Liver (tissue), 3 donors: ENCODE data around the gene RCAN3.

Source experiments
- EGR1 ChIP-seq, 2 donors: IDR thresholded peaks; 2 replicates each; pipeline ENCODE4 v1.6.1; 2016 to 2018; ENCODE audit warnings: antibody characterized with exemption in 2 of 2, low read depth in 2 of 2
- FOXA1 ChIP-seq: IDR thresholded peaks from 2 replicates; pipeline ENCODE4 v1.6.1; 2016; ENCODE audit warnings: antibody characterized with exemption
- FOXA2 ChIP-seq: IDR thresholded peaks from 2 replicates; pipeline ENCODE4 v1.6.1; 2016; ENCODE audit warnings: antibody characterized with exemption
- GABPA ChIP-seq, 2 donors: IDR thresholded peaks in 1 of 2; conservative IDR thresholded peaks in 1 of 2; 2 replicates each; pipeline ENCODE4 v1.6.1; 2016; ENCODE audit warnings: antibody characterized with exemption in 2 of 2, mild to moderate bottlenecking in 1 of 2, moderate library complexity in 1 of 2
- RAD21 ChIP-seq, 2 donors: IDR thresholded peaks; 2 replicates each; pipeline ENCODE4 v1.6.1; 2016; ENCODE audit warnings: antibody characterized with exemption in 2 of 2, mild to moderate bottlenecking in 2 of 2
- SP1 ChIP-seq: IDR thresholded peaks from 2 replicates; pipeline ENCODE4 v1.6.1; 2018; ENCODE audit warnings: antibody characterized with exemption, mild to moderate bottlenecking
- YY1 ChIP-seq: IDR thresholded peaks from 2 replicates; pipeline ENCODE4 v1.6.1; 2016; ENCODE audit warnings: antibody characterized with exemption, mild to moderate bottlenecking
- TF ChIP-seq, protein P1 (sequence below): fragments of 150-350 bp; IDR thresholded peaks from 2 replicates; pipeline ENCODE4 v1.5.1; 2017; ENCODE audit warnings: improper control_type of control experiment, low read depth, low read length; ENCODE audit not compliant: missing input control
- TF ChIP-seq, protein P2 (sequence below): IDR thresholded peaks from 2 replicates; pipeline ENCODE4 v1.6.1; 2016; ENCODE audit warnings: antibody characterized with exemption
- TF ChIP-seq, protein P3 (sequence below): IDR thresholded peaks from 2 replicates; pipeline ENCODE4 v1.6.1; 2016; ENCODE audit warnings: antibody characterized with exemption, mild to moderate bottlenecking
- TF ChIP-seq, protein P4 (sequence below): IDR thresholded peaks from 2 replicates; pipeline ENCODE4 v1.6.1; 2016; ENCODE audit warnings: antibody characterized with exemption
- TF ChIP-seq, protein P5 (sequence below): IDR thresholded peaks from 2 replicates; pipeline ENCODE4 v1.6.1; 2016; ENCODE audit warnings: antibody characterized with exemption
- donor health status: healthy.
- donor health status: healthy.

DNA sequence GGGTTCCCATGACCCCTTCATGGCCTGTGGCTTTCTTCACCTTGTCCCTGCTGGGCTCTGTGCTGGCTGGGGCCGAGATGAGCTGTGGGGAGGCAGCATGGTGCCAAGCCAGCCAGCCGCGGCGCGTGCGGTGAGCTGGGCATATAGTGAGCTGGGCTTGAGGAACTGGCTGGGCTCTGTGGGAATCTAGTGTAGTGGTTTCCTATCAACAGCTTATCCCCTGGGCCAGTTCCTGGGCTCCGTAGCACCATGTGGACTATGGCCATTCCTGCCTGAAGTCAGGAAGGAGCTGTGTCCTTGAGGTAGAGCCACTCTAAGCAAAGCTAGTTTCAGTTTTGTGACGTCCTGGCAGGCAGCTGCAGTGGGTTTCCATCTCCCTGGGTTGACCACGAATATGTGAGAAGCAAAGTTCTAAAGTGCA is 55.1 kb downstream of the RCAN3 start:
- TF ChIP-seq, protein P1, sequence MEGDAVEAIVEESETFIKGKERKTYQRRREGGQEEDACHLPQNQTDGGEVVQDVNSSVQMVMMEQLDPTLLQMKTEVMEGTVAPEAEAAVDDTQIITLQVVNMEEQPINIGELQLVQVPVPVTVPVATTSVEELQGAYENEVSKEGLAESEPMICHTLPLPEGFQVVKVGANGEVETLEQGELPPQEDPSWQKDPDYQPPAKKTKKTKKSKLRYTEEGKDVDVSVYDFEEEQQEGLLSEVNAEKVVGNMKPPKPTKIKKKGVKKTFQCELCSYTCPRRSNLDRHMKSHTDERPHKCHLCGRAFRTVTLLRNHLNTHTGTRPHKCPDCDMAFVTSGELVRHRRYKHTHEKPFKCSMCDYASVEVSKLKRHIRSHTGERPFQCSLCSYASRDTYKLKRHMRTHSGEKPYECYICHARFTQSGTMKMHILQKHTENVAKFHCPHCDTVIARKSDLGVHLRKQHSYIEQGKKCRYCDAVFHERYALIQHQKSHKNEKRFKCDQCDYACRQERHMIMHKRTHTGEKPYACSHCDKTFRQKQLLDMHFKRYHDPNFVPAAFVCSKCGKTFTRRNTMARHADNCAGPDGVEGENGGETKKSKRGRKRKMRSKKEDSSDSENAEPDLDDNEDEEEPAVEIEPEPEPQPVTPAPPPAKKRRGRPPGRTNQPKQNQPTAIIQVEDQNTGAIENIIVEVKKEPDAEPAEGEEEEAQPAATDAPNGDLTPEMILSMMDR: no peak
- TF ChIP-seq RAD21 (IDR thresholded peaks at IDR 0.05): no peak
- no peak for TF ChIP-seq FOXA1
- TF ChIP-seq, protein P2, sequence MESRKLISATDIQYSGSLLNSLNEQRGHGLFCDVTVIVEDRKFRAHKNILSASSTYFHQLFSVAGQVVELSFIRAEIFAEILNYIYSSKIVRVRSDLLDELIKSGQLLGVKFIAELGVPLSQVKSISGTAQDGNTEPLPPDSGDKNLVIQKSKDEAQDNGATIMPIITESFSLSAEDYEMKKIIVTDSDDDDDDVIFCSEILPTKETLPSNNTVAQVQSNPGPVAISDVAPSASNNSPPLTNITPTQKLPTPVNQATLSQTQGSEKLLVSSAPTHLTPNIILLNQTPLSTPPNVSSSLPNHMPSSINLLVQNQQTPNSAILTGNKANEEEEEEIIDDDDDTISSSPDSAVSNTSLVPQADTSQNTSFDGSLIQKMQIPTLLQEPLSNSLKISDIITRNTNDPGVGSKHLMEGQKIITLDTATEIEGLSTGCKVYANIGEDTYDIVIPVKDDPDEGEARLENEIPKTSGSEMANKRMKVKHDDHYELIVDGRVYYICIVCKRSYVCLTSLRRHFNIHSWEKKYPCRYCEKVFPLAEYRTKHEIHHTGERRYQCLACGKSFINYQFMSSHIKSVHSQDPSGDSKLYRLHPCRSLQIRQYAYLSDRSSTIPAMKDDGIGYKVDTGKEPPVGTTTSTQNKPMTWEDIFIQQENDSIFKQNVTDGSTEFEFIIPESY: no peak
- TF ChIP-seq, protein P3, sequence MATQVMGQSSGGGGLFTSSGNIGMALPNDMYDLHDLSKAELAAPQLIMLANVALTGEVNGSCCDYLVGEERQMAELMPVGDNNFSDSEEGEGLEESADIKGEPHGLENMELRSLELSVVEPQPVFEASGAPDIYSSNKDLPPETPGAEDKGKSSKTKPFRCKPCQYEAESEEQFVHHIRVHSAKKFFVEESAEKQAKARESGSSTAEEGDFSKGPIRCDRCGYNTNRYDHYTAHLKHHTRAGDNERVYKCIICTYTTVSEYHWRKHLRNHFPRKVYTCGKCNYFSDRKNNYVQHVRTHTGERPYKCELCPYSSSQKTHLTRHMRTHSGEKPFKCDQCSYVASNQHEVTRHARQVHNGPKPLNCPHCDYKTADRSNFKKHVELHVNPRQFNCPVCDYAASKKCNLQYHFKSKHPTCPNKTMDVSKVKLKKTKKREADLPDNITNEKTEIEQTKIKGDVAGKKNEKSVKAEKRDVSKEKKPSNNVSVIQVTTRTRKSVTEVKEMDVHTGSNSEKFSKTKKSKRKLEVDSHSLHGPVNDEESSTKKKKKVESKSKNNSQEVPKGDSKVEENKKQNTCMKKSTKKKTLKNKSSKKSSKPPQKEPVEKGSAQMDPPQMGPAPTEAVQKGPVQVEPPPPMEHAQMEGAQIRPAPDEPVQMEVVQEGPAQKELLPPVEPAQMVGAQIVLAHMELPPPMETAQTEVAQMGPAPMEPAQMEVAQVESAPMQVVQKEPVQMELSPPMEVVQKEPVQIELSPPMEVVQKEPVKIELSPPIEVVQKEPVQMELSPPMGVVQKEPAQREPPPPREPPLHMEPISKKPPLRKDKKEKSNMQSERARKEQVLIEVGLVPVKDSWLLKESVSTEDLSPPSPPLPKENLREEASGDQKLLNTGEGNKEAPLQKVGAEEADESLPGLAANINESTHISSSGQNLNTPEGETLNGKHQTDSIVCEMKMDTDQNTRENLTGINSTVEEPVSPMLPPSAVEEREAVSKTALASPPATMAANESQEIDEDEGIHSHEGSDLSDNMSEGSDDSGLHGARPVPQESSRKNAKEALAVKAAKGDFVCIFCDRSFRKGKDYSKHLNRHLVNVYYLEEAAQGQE: no peak
- TF ChIP-seq, protein P4, sequence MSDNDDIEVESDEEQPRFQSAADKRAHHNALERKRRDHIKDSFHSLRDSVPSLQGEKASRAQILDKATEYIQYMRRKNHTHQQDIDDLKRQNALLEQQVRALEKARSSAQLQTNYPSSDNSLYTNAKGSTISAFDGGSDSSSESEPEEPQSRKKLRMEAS: no peak
- TF ChIP-seq, protein P5, sequence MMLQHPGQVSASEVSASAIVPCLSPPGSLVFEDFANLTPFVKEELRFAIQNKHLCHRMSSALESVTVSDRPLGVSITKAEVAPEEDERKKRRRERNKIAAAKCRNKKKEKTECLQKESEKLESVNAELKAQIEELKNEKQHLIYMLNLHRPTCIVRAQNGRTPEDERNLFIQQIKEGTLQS: no peak
- no peak for TF ChIP-seq SP1
- TF ChIP-seq EGR1 (IDR thresholded peaks at IDR 0.05; ENCODE audit: low read depth in 2 of 2): no peak
- TF ChIP-seq YY1: no peak
- no peak for TF ChIP-seq FOXA2
- TF ChIP-seq GABPA (IDR thresholded peaks at IDR 0.05 in 1 of 2, conservative IDR thresholded peaks at IDR 0.05 in 1 of 2): no peak
